Measurements from ENCODE around the gene NUDT15. TPM values are rescaled to one million over a fixed set of nuclear protein-coding genes. Genes with fewer than 3 reads are reported as not detected.

Gene NUDT15
- total and polyA plus RNA-seq, 10 of the 15 experiments (the other 5 are each of a cell fraction or from before 2014, with no cell fraction given) = 11.4 to 26.7 (median 18.0) TPM

GRCh38 chr13:48037346-48038173 lies at the start of gene NUDT15 (continued):
- TF ChIP-seq PBX3 (IDR thresholded peaks at IDR 0.05; ENCODE audit: insufficient replicate concordance, low read depth, low read length) (peak; percentile 77), IRF5 (IDR thresholded peaks at IDR 0.05; ENCODE audit: borderline replicate concordance) (no peak), SPI1 (IDR thresholded peaks at IDR 0.05; ENCODE audit: borderline replicate concordance, insufficient read depth, low read depth, low read length) (peak; percentile 56; the same call in 1 of the 2 replicates), ZNF687 (IDR thresholded peaks at IDR 0.05) (peak; percentile 94), RFX5 (IDR thresholded peaks at IDR 0.05; ENCODE audit: low read depth, low read length) (peak; percentile 28; the same call in 1 of the 2 replicates), MTA3 (IDR thresholded peaks at IDR 0.05; ENCODE audit: borderline replicate concordance, low read length) (no peak), IRF4 (IDR thresholded peaks at IDR 0.05; ENCODE audit: low read depth, low read length) (0 out of 2 replicates have a peak, but pooled peaks have one; percentile 57), EED (IDR thresholded peaks at IDR 0.05; ENCODE audit: low read depth) (peak; percentile 43; the same call in 1 of the 2 replicates), MXI1 (IDR thresholded peaks at IDR 0.05; ENCODE audit: low read depth, low read length) (peak; percentile 98), YBX1 (IDR thresholded peaks at IDR 0.05) (no peak), TCF3 (IDR thresholded peaks at IDR 0.05; ENCODE audit: borderline replicate concordance, insufficient read depth, low read depth, low read length) (peak; percentile 89; the same call in 1 of the 2 replicates), SP1 (IDR thresholded peaks at IDR 0.05; ENCODE audit: low read depth, low read length) (peak; percentile 65), CEBPB (IDR thresholded peaks at IDR 0.05; ENCODE audit: borderline replicate concordance in 1 of 2, low read depth in 2 of 2, low read length in 2 of 2) (no peak), ATF7 (IDR thresholded peaks at IDR 0.05; ENCODE audit: low read depth) (no peak; the same call in 1 of the 2 replicates), FOXK2 (IDR thresholded peaks at IDR 0.05) (peak; percentile 47; the same call in 1 of the 2 replicates), ZBTB4 (CRISPR knock-in tag; IDR thresholded peaks at IDR 0.05) (no peak), DPF2 (IDR thresholded peaks at IDR 0.05) (peak; percentile 69)

Measured in GM12878 (cell line).